H9 (cell line): ENCODE measurements around the gene ST8SIA5. TPM values are rescaled to one million over a fixed set of nuclear protein-coding genes. Genes with fewer than 3 reads are reported as not detected.

Experiments
- DNase-seq: peaks from one replicate; pipeline ENCODE4 v3.0.0-alpha.2; 2017
- H2AFZ ChIP-seq: one replicate; pipeline ENCODE4 v1.6.1; 2013; ENCODE audit warnings: mild to moderate bottlenecking, low read length, control low read depth, moderate library complexity
- H2AK5ac ChIP-seq: 2 replicates; pipeline ENCODE4 v1.6.1; 2013; ENCODE audit warnings: low read length, control low read depth, mixed read lengths; ENCODE audit not compliant: insufficient read length
- H2BK120ac ChIP-seq: one replicate; pipeline ENCODE4 v1.6.1; 2013; ENCODE audit warnings: low read depth, mild to moderate bottlenecking, low read length, control low read depth, inconsistent platforms; ENCODE audit not compliant: poor library complexity, severe bottlenecking
- H2BK12ac ChIP-seq: 2 replicates; pipeline ENCODE4 v1.6.1; 2013; ENCODE audit warnings: low read length, control low read depth, mixed read lengths, low read depth; ENCODE audit not compliant: insufficient read length
- H2BK15ac ChIP-seq: 2 replicates; pipeline ENCODE4 v1.6.1; 2013; ENCODE audit warnings: low read depth, low read length, control low read depth
- H2BK20ac ChIP-seq: one replicate; pipeline ENCODE4 v1.6.1; 2013; ENCODE audit warnings: low read depth, mild to moderate bottlenecking, low read length, control low read depth, inconsistent platforms; ENCODE audit not compliant: poor library complexity, severe bottlenecking
- H2BK5ac ChIP-seq: 2 replicates; pipeline ENCODE4 v1.6.1; 2013; ENCODE audit warnings: low read length, control low read depth, mixed read lengths; ENCODE audit not compliant: insufficient read length
- H3K14ac ChIP-seq: 2 replicates; pipeline ENCODE4 v1.6.1; 2013; ENCODE audit warnings: low read length, control low read depth; ENCODE audit not compliant: insufficient read depth
- H3K18ac ChIP-seq: 2 replicates; pipeline ENCODE4 v1.6.1; 2013; ENCODE audit warnings: low read depth, mild to moderate bottlenecking, mixed read lengths, low read length, control low read depth; ENCODE audit not compliant: insufficient read length
- H3K23ac ChIP-seq: 2 replicates; pipeline ENCODE4 v1.6.1; 2013; ENCODE audit warnings: low read length, control low read depth, mixed read lengths, low read depth; ENCODE audit not compliant: insufficient read length
- H3K23me2 ChIP-seq: 2 replicates; pipeline ENCODE4 v1.6.1; 2013; ENCODE audit warnings: low read depth, mild to moderate bottlenecking, mixed read lengths, low read length, control low read depth; ENCODE audit not compliant: insufficient read length, poor library complexity, severe bottlenecking
- H3K27ac ChIP-seq: 2 replicates; pipeline ENCODE4 v1.5.1; 2013; ENCODE audit warnings: low read length, control low read depth, mixed read lengths, low read depth; ENCODE audit not compliant: insufficient read length
- H3K27me3 ChIP-seq: 2 replicates; pipeline ENCODE4 v1.6.1; 2013; ENCODE audit warnings: low read length, control low read depth, inconsistent platforms; ENCODE audit not compliant: insufficient read depth
- H3K4ac ChIP-seq: 2 replicates; pipeline ENCODE4 v1.6.1; 2013; ENCODE audit warnings: low read depth, mild to moderate bottlenecking, control low read depth, inconsistent platforms, low read length, moderate library complexity
- H3K4me1 ChIP-seq: 2 replicates; pipeline ENCODE4 v1.6.1; 2013; ENCODE audit warnings: low read length, control low read depth, inconsistent platforms; ENCODE audit not compliant: insufficient read depth
- H3K4me2 ChIP-seq: 2 replicates; pipeline ENCODE4 v1.6.1; 2013; ENCODE audit warnings: low read length, control low read depth, mixed read lengths; ENCODE audit not compliant: insufficient read length, insufficient read depth
- H3K56ac ChIP-seq: 2 replicates; pipeline ENCODE4 v1.6.1; 2013; ENCODE audit warnings: low read depth, mild to moderate bottlenecking, mixed read lengths, low read length, control low read depth; ENCODE audit not compliant: insufficient read length
- H3K79me1 ChIP-seq: 2 replicates; pipeline ENCODE4 v1.6.1; 2013; ENCODE audit warnings: low read depth, mild to moderate bottlenecking, moderate library complexity, low read length, control low read depth, inconsistent platforms; ENCODE audit not compliant: insufficient read depth, poor library complexity, severe bottlenecking
- H3K79me2 ChIP-seq: 2 replicates; pipeline ENCODE4 v1.6.1; 2013; ENCODE audit warnings: low read length, control low read depth, inconsistent platforms; ENCODE audit not compliant: insufficient read depth
- H3K9ac ChIP-seq: 2 replicates; pipeline ENCODE4 v1.6.1; 2013; ENCODE audit warnings: low read length, control low read depth, mixed read lengths; ENCODE audit not compliant: insufficient read length; ENCODE audit errors: extremely low read depth
- H3K9me3 ChIP-seq: one replicate; pipeline ENCODE4 v1.6.1; 2013; ENCODE audit warnings: low read depth, low read length, inconsistent platforms; ENCODE audit not compliant: control insufficient read depth
- H3T11ph ChIP-seq: one replicate; pipeline ENCODE4 v1.6.1; 2013; ENCODE audit warnings: mild to moderate bottlenecking, low read length, control low read depth, inconsistent platforms
- H4K20me1 ChIP-seq: one replicate; pipeline ENCODE4 v1.6.1; 2013; ENCODE audit not compliant: control insufficient read depth, insufficient read length, insufficient read depth
- H4K5ac ChIP-seq: 2 replicates; pipeline ENCODE4 v1.6.1; 2013; ENCODE audit warnings: low read depth, mild to moderate bottlenecking, mixed read lengths, low read length, control low read depth; ENCODE audit not compliant: insufficient read length
- H4K8ac ChIP-seq: replicated peaks from 2 replicates; pipeline ENCODE4 v1.6.1; 2013; ENCODE audit warnings: low read length, control low read depth, mixed read lengths, low read depth; ENCODE audit not compliant: insufficient read length
- H4K91ac ChIP-seq: 2 replicates; pipeline ENCODE4 v1.6.1; 2013; ENCODE audit warnings: low read depth, mild to moderate bottlenecking, moderate library complexity, mixed read lengths, low read length, control low read depth; ENCODE audit not compliant: insufficient read length
- H3K27ac Mint-ChIP-seq, 3 experiments: 2 replicates in 2 of 3; 3 replicates in 1 of 3; pipeline ENCODE4 v1.8.0; 2020 to 2021; ENCODE audit warnings: mixed read lengths in 3 of 3, mild to moderate bottlenecking in 1 of 3, moderate library complexity in 1 of 3
- H3K27me3 Mint-ChIP-seq: 2 replicates; pipeline ENCODE4 v1.8.0; 2021; ENCODE audit warnings: low read depth, mild to moderate bottlenecking, moderate library complexity, mixed read lengths
- H3K36me3 Mint-ChIP-seq, 3 experiments: 2 replicates in 2 of 3; 3 replicates in 1 of 3; pipeline ENCODE4 v1.8.0; 2020 to 2021; ENCODE audit warnings: low read depth in 3 of 3, mixed read lengths in 3 of 3; ENCODE audit not compliant: insufficient read depth in 1 of 3
- H3K4me1 Mint-ChIP-seq, 2 experiments: 2 replicates each; pipeline ENCODE4 v1.8.0; 2020; ENCODE audit warnings: mixed read lengths in 2 of 2
- H3K4me3 Mint-ChIP-seq, 2 experiments: 2 replicates in 1 of 2; 3 replicates in 1 of 2; pipeline ENCODE4 v1.8.0; 2020 to 2021; ENCODE audit warnings: mild to moderate bottlenecking in 2 of 2, mixed read lengths in 2 of 2, moderate library complexity in 1 of 2
- H3K9me3 Mint-ChIP-seq, 2 experiments: 2 replicates in 1 of 2; 3 replicates in 1 of 2; pipeline ENCODE4 v1.8.0; 2020; ENCODE audit warnings: mild to moderate bottlenecking in 2 of 2, mixed read lengths in 2 of 2, moderate library complexity in 1 of 2
- CTCF ChIP-seq: fragments of 200-600 bp; sonication (generic); conservative IDR thresholded peaks from 3 replicates; pipeline ENCODE4 v1.8.0; 2021; ENCODE audit warnings: antibody characterized with exemption, mild to moderate bottlenecking
- WGBS: extraction: QIAGEN DNeasy Blood & Tissue Kit; methylation state at CpG from one replicate; pipeline ENCODE4 v1.1.7; 2013; ENCODE audit warnings: missing lambda C conversion rate, low lambda C conversion rate, mixed read lengths; ENCODE audit not compliant: insufficient read length; ENCODE audit errors: extremely low coverage; 5-methylcytosine and 5-hydroxymethylcytosine counted together
- total RNA-seq: library from RNA; stranded (reverse); gene quantifications from 2 replicates; pipeline ENCODE4 v1.2.1, GENCODE V29; 2021

The ST8SIA5 gene
- total RNA-seq, 1 experiment from 2014 or later: 0.63 TPM

DNA sequence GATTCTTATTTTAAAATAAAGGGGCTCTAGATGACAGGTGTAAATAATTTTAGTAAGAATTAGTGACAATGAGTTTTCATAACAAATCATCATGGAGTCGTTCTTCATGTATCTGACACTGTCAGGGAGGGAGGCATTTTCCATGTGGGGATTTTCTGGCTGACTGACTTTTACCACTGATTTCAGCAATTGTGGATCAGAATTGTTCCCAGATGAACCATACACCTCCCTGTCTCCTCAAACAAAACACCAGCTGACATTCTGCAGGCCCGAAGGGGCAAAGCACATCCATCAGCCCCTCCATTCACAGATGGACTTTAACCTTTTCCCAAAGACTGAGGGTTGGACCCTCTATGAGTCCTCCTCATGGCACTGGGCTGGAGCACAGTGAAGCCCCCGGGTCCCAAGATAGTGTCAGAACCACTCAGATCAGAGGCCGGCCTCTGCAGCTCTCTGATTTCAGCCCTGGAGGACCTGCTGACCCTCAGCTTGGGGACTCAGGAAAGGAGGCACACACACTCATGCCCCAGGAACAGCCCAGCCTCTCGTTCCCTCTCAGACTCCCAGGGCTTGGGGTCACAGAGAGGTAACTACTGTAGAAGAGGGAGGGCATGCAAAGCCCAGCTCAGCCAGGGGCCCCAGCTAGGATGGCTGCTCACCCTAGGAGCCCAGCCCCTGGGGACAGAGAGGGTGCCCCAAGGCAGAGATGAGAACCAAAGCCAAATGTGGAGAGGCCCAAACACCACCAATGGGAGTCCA lies 56.6 kb downstream of the ST8SIA5 start:
- Histone ChIP-seq H2BK5ac (no peak overlapping the region), H3K27ac (no peak overlapping the region), H3K4ac (no peak overlapping the region), H3K23ac (no peak overlapping the region), H3K18ac (no peak overlapping the region), H3K79me2 (no peaks in the 10 kb centered on the region), H3T11ph (no peak overlapping the region), H2AFZ (no peak overlapping the region), H4K20me1 (no peaks in the 10 kb centered on the region), H4K5ac (no peak overlapping the region), H2BK12ac (no peak overlapping the region), H2BK15ac (no peak overlapping the region), H3K14ac (no peak overlapping the region), H3K27me3 (no peaks in the 10 kb centered on the region), H2BK120ac (no peak overlapping the region), H4K8ac (no peak overlapping the region), H2AK5ac (no peak overlapping the region), H2BK20ac (no peak overlapping the region), H3K9me3 (no peaks in the 10 kb centered on the region), H3K9ac (no peak overlapping the region), H3K23me2 (no peaks in the 10 kb centered on the region), H3K4me1 (no peaks in the 10 kb centered on the region; the same call in 1 of the 2 replicates), H3K4me2 (no peak overlapping the region), H3K79me1 (no peaks in the 10 kb centered on the region), H4K91ac (no peak overlapping the region), H3K56ac (no peak overlapping the region)
- H3K4me3 Mint-ChIP-seq: no peak overlapping the region
- H3K36me3 Mint-ChIP-seq: peaks cover 3 to 7% (median 5%) of the 10 kb centered on the region in 3 experiments; a peak in 6 of 7 replicates
- WGBS: no CpG with 5 or more reads among the region's 5 CpGs
- DNase-seq: no peak
- H3K27ac Mint-ChIP-seq: no peak overlapping the region
- TF ChIP-seq CTCF: no peak
- peaks cover 5 to 7% of the 10 kb centered on the region in 2 experiments for H3K9me3 Mint-ChIP-seq
- H3K27me3 Mint-ChIP-seq: peaks cover 3% of the 10 kb centered on the region; the same call in 1 of the 2 replicates
- H3K4me1 Mint-ChIP-seq: 0 out of 4 replicates have a peak, but pooled peaks cover 0 to 2% of the 10 kb centered on the region in 2 experiments
